ENCODE results near the gene PHOSPHO1.

Gene PHOSPHO1

GRCh38 chr17:49241692-49242397 lies 11.3 kb upstream of the PHOSPHO1 start:
- no peak for DNase-seq

GRCh38 chr17:49241040-49241439 lies 10.5 kb upstream of the PHOSPHO1 start:
- DNase-seq = no peak

- DNase-seq = no peak
These were observed 10.0 kb upstream of the PHOSPHO1 start for GRCh38 chr17:49240619-49241018.

GRCh38 chr17:49239963-49240362 lies 9.4 kb upstream of the PHOSPHO1 start:
- no peak for DNase-seq

GRCh38 chr17:49235896-49236295 lies 5.3 kb upstream of the PHOSPHO1 start:
- no peak for DNase-seq

- no peak for DNase-seq
These were observed 4.0 kb upstream of the PHOSPHO1 start for GRCh38 chr17:49234509-49235080.

- no peak for DNase-seq
These were observed 942 bp upstream of the PHOSPHO1 start for GRCh38 chr17:49231563-49231894.

GRCh38 chr17:49229805-49230600 lies 584 bp downstream of the PHOSPHO1 start:
- no peak for DNase-seq

- DNase-seq = no peak
These were observed 1.3 kb downstream of the PHOSPHO1 start for GRCh38 chr17:49229076-49229804.

GRCh38 chr17:49227436-49228261 lies 2.9 kb downstream of the PHOSPHO1 start:
- DNase-seq = peak; percentile 90

GRCh38 chr17:49226771-49227435 lies 3.7 kb downstream of the PHOSPHO1 start:
- no peak for DNase-seq

GRCh38 chr17:49225554-49226236 lies 4.9 kb downstream of the PHOSPHO1 start:
- DNase-seq = no peak

GRCh38 chr17:49224997-49225337 lies 5.6 kb downstream of the PHOSPHO1 start:
- DNase-seq = no peak

GRCh38 chr17:49224198-49224996 lies 6.2 kb downstream of the PHOSPHO1 start:
- peak; percentile 67 for DNase-seq

GRCh38 chr17:49223517-49224197 lies 6.9 kb downstream of the PHOSPHO1 start:
- peak; percentile 77 for DNase-seq

GRCh38 chr17:49223168-49223516 lies 7.4 kb downstream of the PHOSPHO1 start:
- DNase-seq = no peak

- no peak for DNase-seq
These were observed 10.6 kb downstream of the PHOSPHO1 start for GRCh38 chr17:49219987-49220386.

GRCh38 chr17:49218941-49219913 lies 11.4 kb downstream of the PHOSPHO1 start:
- peak; percentile 53 for DNase-seq

Data from CD4-positive, alpha-beta T cell treated with Interleukin-17A for 4 hours (primary cell).